HepG2 (cell line): Measurements from ENCODE around the gene CFAP73. TPM values are rescaled to one million over a fixed set of nuclear protein-coding genes. Genes with fewer than 3 reads are reported as not detected.

ENCODE experiments used
- ATAC-seq: fragments of 200-7000 bp; cut with Tn5 transposase; 3 replicates; pipeline ENCODE4 v1.9.1; 2020; ENCODE audit warnings: mild to moderate bottlenecking, moderate library complexity
- BruUV-seq: library from RNA; stranded (reverse); fragments of 400-500 nt; replicated peaks from 2 replicates; lab custom pipeline; 2021; lab: Mats Ljungman, UMichigan
- CTCF ChIA-PET: fragments of 300-600 bp; formaldehyde crosslinking; extraction: SDS; loops from one replicate; lab custom pipeline; 2021; ENCODE audit warnings: low total read pairs, inconsistent platforms, low intra/inter-chr PET ratio; lab: Yijun Ruan, JAX
- POLR2A ChIA-PET: fragments of 350-600 bp; sonication (Branson Sonifier 250); formaldehyde crosslinking; loops from one replicate; lab custom pipeline; 2020; ENCODE audit warnings: antibody characterized with exemption, inconsistent platforms; lab: Yijun Ruan, JAX
- DNase-seq: peaks from one replicate; pipeline ENCODE4 v3.0.0-alpha.2; 2015; ENCODE audit warnings: low spot score
- FAIRE-seq: peaks from 3 replicates; lab custom pipeline; 2011; peaks lifted over from hg19 to GRCh38; lab: Jason Lieb, UNC
- H2AFZ ChIP-seq: one replicate; pipeline ENCODE4 v1.6.1; 2011; ENCODE audit warnings: low read length, inconsistent platforms
- H3K27ac ChIP-seq: fragments of 300-600 bp; 3 replicates; pipeline ENCODE4 v1.8.0; 2011; ENCODE audit warnings: mixed run types, mild to moderate bottlenecking, mixed read lengths, low read length, inconsistent platforms; ENCODE audit not compliant: insufficient read depth; ENCODE audit errors: extremely low read length
- H3K27me3 ChIP-seq, 2 experiments: fragments of 200-600 bp in 1 of 2; 2 replicates in 1 of 2; 3 replicates in 1 of 2; pipeline versions ENCODE4 v1.6.0 to v1.8.0; 2011; ENCODE audit warnings: low read length in 2 of 2, mild to moderate bottlenecking in 2 of 2, moderate library complexity in 2 of 2, inconsistent platforms in 1 of 2; ENCODE audit not compliant: insufficient read depth in 2 of 2, control insufficient read depth in 1 of 2
- H3K36me3 ChIP-seq, 2 experiments: fragments of 200-600 bp in 1 of 2; replicated peaks in 1 of 2; 2 replicates in 1 of 2; 3 replicates in 1 of 2; pipeline versions ENCODE4 v1.5.1 to v1.8.0; 2011; ENCODE audit warnings: low read length in 2 of 2, inconsistent platforms in 1 of 2; ENCODE audit not compliant: insufficient read depth in 2 of 2, control insufficient read depth in 1 of 2
- H3K4me1 ChIP-seq: 2 replicates; pipeline ENCODE4 v1.5.1; 2012; ENCODE audit warnings: low read length, inconsistent platforms; ENCODE audit not compliant: insufficient read depth
- H3K4me2 ChIP-seq: 2 replicates; pipeline ENCODE4 v1.6.0; 2011; ENCODE audit warnings: low read depth, low read length, inconsistent platforms
- H3K4me3 ChIP-seq, 3 experiments: fragments of 200-600 bp in 1 of 3; sonication (generic), shearing (Covaris generic) in 1 of 3; replicated peaks in 1 of 3; 2 replicates each; pipeline ENCODE4 v1.5.1; 2011 to 2016; ENCODE audit warnings: low read length in 3 of 3, inconsistent platforms in 2 of 3, low read depth in 2 of 3, mild to moderate bottlenecking in 2 of 3, control low read depth in 1 of 3, mixed read lengths in 1 of 3; ENCODE audit not compliant: insufficient read depth in 1 of 3
- H3K79me2 ChIP-seq: one replicate; pipeline ENCODE4 v1.6.1; 2011; ENCODE audit warnings: low read length, inconsistent platforms; ENCODE audit not compliant: insufficient read depth
- H3K9ac ChIP-seq: 2 replicates; pipeline ENCODE4 v1.6.0; 2011; ENCODE audit warnings: mild to moderate bottlenecking, low read depth, low read length, inconsistent platforms; ENCODE audit not compliant: insufficient read depth
- H3K9me3 ChIP-seq: 2 replicates; pipeline ENCODE4 v1.5.1; 2012; ENCODE audit warnings: mild to moderate bottlenecking, low read length
- H4K20me1 ChIP-seq: 2 replicates; pipeline ENCODE4 v1.6.0; 2011; ENCODE audit warnings: inconsistent platforms, mild to moderate bottlenecking, low read length, moderate library complexity; ENCODE audit not compliant: insufficient read depth
- AGO1 ChIP-seq: fragments of 200-400 bp; formaldehyde crosslinking; IDR thresholded peaks from 2 replicates; pipeline ENCODE4 v1.6.1; 2017; ENCODE audit warnings: mild to moderate bottlenecking, low read depth, low read length, moderate library complexity; ENCODE audit not compliant: poor library complexity, severe bottlenecking
- ATF1 ChIP-seq: IDR thresholded peaks from 2 replicates; pipeline ENCODE4 v1.6.1; 2016; ENCODE audit warnings: mild to moderate bottlenecking, control low read depth
- E2F1 ChIP-seq: sonication (generic); formaldehyde crosslinking; IDR thresholded peaks from 2 replicates; pipeline ENCODE4 v1.5.0; 2020; ENCODE audit warnings: missing genetic modification reagents
- FOXA3 ChIP-seq: IDR thresholded peaks from 2 replicates; pipeline ENCODE4 v1.6.1; 2016; ENCODE audit warnings: missing genetic modification reagents, missing compliant biosample characterization
- FOXP1 ChIP-seq, 2 experiments: fragments of 450-650 bp in 1 of 2; IDR thresholded peaks; 2 replicates each; pipeline ENCODE4 v1.6.1; 2017 to 2018; ENCODE audit warnings: antibody characterized with exemption in 1 of 2
- HDAC1 ChIP-seq: sonication (generic); formaldehyde crosslinking; IDR thresholded peaks from 2 replicates; pipeline ENCODE4 v1.5.1; 2020; ENCODE audit warnings: mild to moderate bottlenecking, missing genetic modification reagents
- HDAC6 ChIP-seq: fragments of 200-600 bp; sonication (generic); IDR thresholded peaks from 2 replicates; pipeline ENCODE4 v1.7.0; 2017; ENCODE audit warnings: mild to moderate bottlenecking, antibody characterized with exemption, low read length, low read depth
- PBX2 ChIP-seq: IDR thresholded peaks from 2 replicates; pipeline ENCODE4 v1.6.1; 2016; ENCODE audit warnings: control low read depth
- POLR2A ChIP-seq, 2 experiments: IDR thresholded peaks; 2 replicates each; pipeline ENCODE4 v1.6.1; 2011; ENCODE audit warnings: low read depth in 2 of 2, low read length in 2 of 2, mild to moderate bottlenecking in 1 of 2, moderate library complexity in 1 of 2; ENCODE audit not compliant: insufficient read depth in 1 of 2
- ZNF501 ChIP-seq: sonication (generic); formaldehyde crosslinking; IDR thresholded peaks from 2 replicates; pipeline ENCODE4 v1.5.1; 2020; ENCODE audit warnings: mild to moderate bottlenecking, moderate library complexity, missing genetic modification reagents
- WGBS: methylation state at CpG from one replicate; pipeline ENCODE4 v1.1.6; 2017; ENCODE audit warnings: low lambda C conversion rate; 5-methylcytosine and 5-hydroxymethylcytosine counted together
- in situ Hi-C: cut with HindIII; loops from 2 replicates; pipeline ENCODE4 v1.10.0; 2017; ENCODE audit warnings: low pct_unique_long_range_greater_than_20kb; ENCODE audit not compliant: extremely low pct_ligation_motif_present
- intact Hi-C: fragments of 100-400 bp; cut with micrococcal nuclease; formaldehyde crosslinking; loops from one replicate; pipeline ENCODE4 v1.10.0; 2022; ENCODE audit not compliant: unreplicated experiment
- polyA plus RNA-seq, 8 experiments: library from polyadenylated mRNA; depleted of rRNA in 3 of 8; stranded (reverse) in 7 of 8; unstranded in 1 of 8; fragments of >200 nt; fragmentation: Illumina TruSeq in 4 of 8; extraction: Trizol in 4 of 8; gene quantifications; 2 replicates each; pipeline versions ENCODE4 v1.2.1 to v1.2.3, GENCODE V29; 2011 to 2016; ENCODE audit warnings: low read depth in 4 of 8, missing spikeins in 1 of 8, mixed read lengths in 1 of 8; ENCODE audit not compliant: insufficient read depth in 1 of 8
- total RNA-seq, 5 experiments: library from RNA; depleted of rRNA; stranded (reverse); fragments of >200 nt; fragmentation: Illumina TruSeq; extraction: Trizol; gene quantifications; 2 replicates each; pipeline ENCODE4 v1.2.3, GENCODE V29; 2016; ENCODE audit warnings: low read depth in 1 of 5

Gene CFAP73
- total and polyA plus RNA-seq, 2 of the 13 experiments (the other 11 are each of a cell fraction or from before 2014, with no cell fraction given): not detected

- H3K9ac ChIP-seq: no peak overlapping the region
These were observed 10.4 kb downstream of the CFAP73 start for GRCh38 chr12:113159937-113160336.

More at GRCh38 chr12:113159937-113160336, 10.4 kb downstream of the CFAP73 start:
- H3K27me3 ChIP-seq: peaks cover 0 to 5% of the 10 kb centered on the region in 2 experiments; a peak in 1 of 5 replicates
- H3K27ac ChIP-seq: no peak overlapping the region
- TF ChIP-seq PBX2 (no peak), POLR2A (IDR thresholded peaks at IDR 0.05; ENCODE audit: insufficient read depth in 1 of 2, low read depth in 2 of 2, low read length in 2 of 2) (no peak), ATF1 (no peak), FOXA3 (CRISPR knock-in tag) (no peak), HDAC6 (no peak), ZNF501 (CRISPR knock-in tag) (no peak), FOXP1 (IDR thresholded peaks at IDR 0.05) (no peak), FOXP1 (CRISPR knock-in tag; IDR thresholded peaks at IDR 0.05) (no peak), E2F1 (CRISPR knock-in tag) (no peak), AGO1 (no peak), HDAC1 (no peak)
- TF ChIP-seq, all 625 proteins: peak for 0
- ATAC-seq: no peak
- Histone ChIP-seq H3K4me3 (no peak overlapping the region), H2AFZ (no peak overlapping the region), H3K4me2 (no peak overlapping the region), H3K79me2 (no peaks in the 10 kb centered on the region), H3K9me3 (no peaks in the 10 kb centered on the region), H3K36me3 (peaks cover 26 to 53% of the 10 kb centered on the region in 2 experiments), H3K4me1 (no peaks in the 10 kb centered on the region), H4K20me1 (peaks cover 4% of the 10 kb centered on the region; the same call in 1 of the 2 replicates)
- ChIA-PET POLR2A (no interaction called here), CTCF (no interaction called here)
- FAIRE-seq: no peak
- intact Hi-C loops (no loop called here), in situ Hi-C loops (loop anchor here (5.0 kb wide), 1 partner anchor 113 kb away; no protein-coding TSS in a partner anchor)
- BruUV-seq: no TSS peak
- no peak for DNase-seq
- 100% methylated on average over 4 of the region's 7 CpGs for WGBS
